GM12878 (cell line): Measurements from ENCODE around the gene CACNA2D3. TPM values are rescaled to one million over a fixed set of nuclear protein-coding genes. Genes with fewer than 3 reads are reported as not detected.

Experiments
- ATAC-seq: fragments of 200-7000 bp; cut with Tn5 transposase; 3 replicates; pipeline ENCODE4 v1.9.1; 2020; ENCODE audit warnings: mild to moderate bottlenecking, moderate library complexity
- BruUV-seq: library from RNA; stranded (reverse); fragments of 400-500 nt; replicated peaks from 2 replicates; lab custom pipeline; 2021; lab: Mats Ljungman, UMichigan
- CTCF ChIA-PET: fragments of 300-600 bp; sonication (Branson Sonifier 250); formaldehyde crosslinking; extraction: SDS; loops from one replicate; lab custom pipeline; 2021; ENCODE audit warnings: inconsistent platforms; lab: Yijun Ruan, JAX
- POLR2A ChIA-PET: fragments of 350-600 bp; formaldehyde crosslinking; extraction: SDS; loops from one replicate; lab custom pipeline; 2021; ENCODE audit warnings: inconsistent platforms; lab: Charles Lee
- RAD21 ChIA-PET: fragments of 300-600 bp; sonication (Branson Sonifier 250); formaldehyde crosslinking; loops from one replicate; lab custom pipeline; 2023; ENCODE audit warnings: antibody characterized with exemption; ENCODE audit not compliant: unreplicated experiment; lab: Charles Lee
- SMC1A ChIA-PET: fragments of 300-600 bp; sonication (Branson Sonifier 250); formaldehyde crosslinking; loops from one replicate; lab custom pipeline; 2023; ENCODE audit not compliant: unreplicated experiment, uncharacterized antibody; lab: Charles Lee
- DNase-seq: peaks from one replicate; pipeline ENCODE4 v3.0.0-alpha.2; 2011; ENCODE audit warnings: low read depth, low spot score
- FAIRE-seq: peaks from 3 replicates; lab custom pipeline; 2011; peaks lifted over from hg19 to GRCh38; lab: Jason Lieb, UNC
- H2AFZ ChIP-seq: 2 replicates; pipeline ENCODE4 v1.6.0; 2011; ENCODE audit warnings: low read depth, low read length, control low read depth; ENCODE audit not compliant: control insufficient read depth
- H3K27ac ChIP-seq: 2 replicates; pipeline ENCODE4 v1.5.1; 2011; ENCODE audit warnings: control low read depth; ENCODE audit not compliant: control insufficient read depth, insufficient read depth
- H3K27me3 ChIP-seq, 2 experiments: replicated peaks in 1 of 2; 2 replicates each; pipeline versions ENCODE4 v1.6.0 to v1.6.1; 2011; ENCODE audit warnings: low read length in 1 of 2; ENCODE audit not compliant: control insufficient read depth in 2 of 2, insufficient read depth in 2 of 2
- H3K36me3 ChIP-seq, 2 experiments: 2 replicates each; pipeline ENCODE4 v1.5.1; 2011; ENCODE audit warnings: low read length in 1 of 2; ENCODE audit not compliant: control insufficient read depth in 2 of 2, insufficient read depth in 2 of 2
- H3K4me1 ChIP-seq: 2 replicates; pipeline ENCODE4 v1.6.1; 2011; ENCODE audit warnings: mild to moderate bottlenecking, low read length, moderate library complexity, mixed read lengths; ENCODE audit not compliant: control insufficient read depth, insufficient read depth
- H3K4me2 ChIP-seq: 2 replicates; pipeline ENCODE4 v1.6.0; 2011; ENCODE audit warnings: control low read depth; ENCODE audit not compliant: control insufficient read depth, insufficient read depth
- H3K4me3 ChIP-seq: fragments of 200-600 bp; sonication (generic); 2 replicates; pipeline ENCODE4 v1.5.1; 2016
- H3K79me2 ChIP-seq: 2 replicates; pipeline ENCODE4 v1.6.0; 2011; ENCODE audit warnings: low read length; ENCODE audit not compliant: control insufficient read depth, insufficient read depth
- H3K9ac ChIP-seq: 2 replicates; pipeline ENCODE4 v1.8.0; 2011; ENCODE audit warnings: low read length, control low read depth, mixed read lengths; ENCODE audit not compliant: control insufficient read depth, insufficient read depth
- H3K9me3 ChIP-seq: replicated peaks from 3 replicates; pipeline ENCODE4 v1.5.1; 2011; ENCODE audit warnings: mild to moderate bottlenecking, low read length; ENCODE audit not compliant: control insufficient read depth, insufficient read depth
- H4K20me1 ChIP-seq: 2 replicates; pipeline ENCODE4 v1.6.0; 2011; ENCODE audit not compliant: control insufficient read depth, insufficient read depth
- CHD4 ChIP-seq: fragments of 200-600 bp; sonication (generic); IDR thresholded peaks from 2 replicates; pipeline ENCODE4 v1.6.1; 2016; ENCODE audit warnings: mild to moderate bottlenecking
- DPF2 ChIP-seq: fragments of 450-650 bp; IDR thresholded peaks from 2 replicates; pipeline ENCODE4 v1.6.1; 2017; ENCODE audit warnings: mild to moderate bottlenecking
- E4F1 ChIP-seq: fragments of 450-650 bp; IDR thresholded peaks from 2 replicates; pipeline ENCODE4 v1.6.1; 2018; ENCODE audit warnings: borderline replicate concordance, mild to moderate bottlenecking; ENCODE audit not compliant: partially characterized antibody
- GABPA ChIP-seq: IDR thresholded peaks from 2 replicates; pipeline ENCODE4 v1.6.1; 2014; ENCODE audit warnings: antibody characterized with exemption, low read depth, mild to moderate bottlenecking, inconsistent platforms
- HCFC1 ChIP-seq: fragments of 150-350 bp; IDR thresholded peaks from 2 replicates; pipeline ENCODE4 v1.6.1; 2014; ENCODE audit warnings: low read length
- MXI1 ChIP-seq: fragments of 150-350 bp; IDR thresholded peaks from 2 replicates; pipeline ENCODE4 v1.6.1; 2011; ENCODE audit warnings: low read depth, mild to moderate bottlenecking, inconsistent platforms, low read length, improper control_type of control experiment
- NFXL1 ChIP-seq: fragments of 450-650 bp; IDR thresholded peaks from 2 replicates; pipeline ENCODE4 v1.6.1; 2017; ENCODE audit warnings: antibody characterized with exemption, mild to moderate bottlenecking, borderline replicate concordance
- POLR2AphosphoS2 ChIP-seq: IDR thresholded peaks from 2 replicates; pipeline ENCODE4 v1.6.1; 2011; ENCODE audit warnings: low read depth, mild to moderate bottlenecking, low read length, improper control_type of control experiment, moderate library complexity
- YY1 ChIP-seq: IDR thresholded peaks from 2 replicates; pipeline ENCODE4 v1.6.1; 2011; ENCODE audit warnings: low read depth, mild to moderate bottlenecking, low read length
- WGBS: methylation state at CpG from one replicate; pipeline ENCODE4 v1.1.6; 2016; ENCODE audit warnings: low lambda C conversion rate; ENCODE audit not compliant: insufficient replicate concordance, insufficient coverage; ENCODE audit errors: missing lambda C conversion rate; 5-methylcytosine and 5-hydroxymethylcytosine counted together
- in situ Hi-C: fragments of 300-500 bp; cut with MboI; formaldehyde crosslinking; loops from 9 replicates; pipeline ENCODE4 v1.14.3; 2018; ENCODE audit warnings: mixed read lengths
- intact Hi-C: fragments of 100-400 bp; cut with micrococcal nuclease; formaldehyde crosslinking; loops from one replicate; pipeline ENCODE4 v1.14.2; 2022; ENCODE audit not compliant: unreplicated experiment
- polyA plus RNA-seq, 11 experiments: library from polyadenylated mRNA; depleted of rRNA in 4 of 11; unstranded in 6 of 11; stranded (reverse) in 5 of 11; fragments of >200 nt; fragmentation: Nextera tagmentation in 4 of 11; fragmentation: Illumina TruSeq in 1 of 11; extraction: Ambion mirVana in 4 of 11; extraction: Trizol in 1 of 11; gene quantifications; 1 replicate in 1 of 11; 2 replicates in 10 of 11; pipeline versions ENCODE4 v1.2.1 to v1.2.3, GENCODE V29; 2011 to 2016; ENCODE audit warnings: inconsistent platforms in 2 of 11, missing spikeins in 2 of 11, low read depth in 1 of 11
- total RNA-seq, 4 experiments: library from RNA; depleted of rRNA in 3 of 4; stranded (reverse); fragments of >200 nt in 3 of 4; fragmentation: Illumina TruSeq in 1 of 4; extraction: Trizol in 1 of 4; gene quantifications; 2 replicates each; pipeline versions ENCODE4 v1.2.1 to v1.2.3, GENCODE V29; 2013 to 2021

CACNA2D3 gene
- total and polyA plus RNA-seq, 10 of the 15 experiments (the other 5 are each of a cell fraction or from before 2014, with no cell fraction given) = not detected

- Histone ChIP-seq H3K4me1 (no peaks in the 10 kb centered on the region), H3K79me2 (no peaks in the 10 kb centered on the region), H3K9ac (no peak overlapping the region), H3K36me3 (no peaks in the 10 kb centered on the region), H3K9me3 (no peaks in the 10 kb centered on the region), H4K20me1 (no peaks in the 10 kb centered on the region), H3K27me3 (0 out of 4 replicates have a peak, but pooled peaks cover 0 to 5% of the 10 kb centered on the region in 2 experiments), H3K4me2 (no peak overlapping the region), H3K27ac (no peak overlapping the region), H3K4me3 (no peak overlapping the region), H2AFZ (no peak overlapping the region)
- in situ Hi-C loops = no loop called here
- 9% methylated on average over 10 of the region's 10 CpGs for WGBS
- SMC1A ChIA-PET = no interaction called here
- CTCF ChIA-PET = no interaction called here
- RAD21 ChIA-PET = no interaction called here
- intact Hi-C loops = no loop called here
- no peak for TF ChIP-seq GABPA
- POLR2A ChIA-PET = no interaction called here
- no peak for ATAC-seq
- no peak for DNase-seq
- no peak for FAIRE-seq
- BruUV-seq = no TSS peak
Measured at GRCh38 chr3:54164192-54164975, 42.0 kb downstream of the CACNA2D3 start.

DNA sequence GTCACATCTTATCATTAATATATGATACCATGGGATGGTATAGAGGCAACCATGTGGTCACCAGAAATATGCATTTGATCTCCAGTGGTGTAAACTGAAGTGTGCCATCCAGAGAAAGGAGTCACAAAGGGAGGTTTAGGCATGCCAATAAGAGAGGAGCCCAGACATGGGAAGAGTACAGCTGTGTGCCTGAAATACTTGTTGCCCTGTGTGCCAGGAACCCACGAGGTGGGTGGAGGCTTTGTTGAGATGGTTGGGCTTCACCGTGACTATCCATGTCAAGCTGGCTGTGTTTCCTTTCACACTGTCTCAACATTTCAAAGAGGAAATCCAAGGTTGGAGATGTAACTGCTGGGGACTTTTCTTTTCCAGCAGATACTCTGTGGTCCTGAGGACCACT lies 43.5 kb downstream of the CACNA2D3 start:
- in situ Hi-C loops = no loop called here
- CTCF ChIA-PET = no interaction called here
- Histone ChIP-seq H2AFZ (no peak overlapping the region), H3K4me1 (no peaks in the 10 kb centered on the region), H3K9ac (no peak overlapping the region), H3K4me2 (no peak overlapping the region), H3K9me3 (no peaks in the 10 kb centered on the region), H3K36me3 (no peaks in the 10 kb centered on the region), H3K27me3 (0 out of 4 replicates have a peak, but pooled peaks cover 0 to 5% of the 10 kb centered on the region in 2 experiments), H3K79me2 (no peaks in the 10 kb centered on the region), H3K27ac (no peak overlapping the region), H3K4me3 (no peak overlapping the region), H4K20me1 (no peaks in the 10 kb centered on the region)
- POLR2A ChIA-PET = no interaction called here
- TF ChIP-seq E4F1 (no peak), NFXL1 (no peak), HCFC1 (no peak), YY1 (no peak), POLR2AphosphoS2 (no peak), DPF2 (no peak), MXI1 (no peak), CHD4 (no peak)
- ATAC-seq (no peak), DNase-seq (no peak), FAIRE-seq (no peak)
- SMC1A ChIA-PET = no interaction called here
- RAD21 ChIA-PET = no interaction called here
- 32% methylated on average over 2 of the region's 2 CpGs for WGBS
- intact Hi-C loops = no loop called here
- BruUV-seq = no TSS peak
